H9 (cell line): ENCODE results near the gene THSD4. TPM values are rescaled to one million over a fixed set of nuclear protein-coding genes. Genes with fewer than 3 reads are reported as not detected.
A peak's percentile ranks its signal among the peaks of the same experiment; 100 is the strongest.

ENCODE experiments used
- DNase-seq: peaks from one replicate; pipeline ENCODE4 v3.0.0-alpha.2; 2017
- H2AFZ ChIP-seq: one replicate; pipeline ENCODE4 v1.6.1; 2013; ENCODE audit warnings: mild to moderate bottlenecking, low read length, control low read depth, moderate library complexity
- H2AK5ac ChIP-seq: 2 replicates; pipeline ENCODE4 v1.6.1; 2013; ENCODE audit warnings: low read length, control low read depth, mixed read lengths; ENCODE audit not compliant: insufficient read length
- H2BK120ac ChIP-seq: one replicate; pipeline ENCODE4 v1.6.1; 2013; ENCODE audit warnings: low read depth, mild to moderate bottlenecking, low read length, control low read depth, inconsistent platforms; ENCODE audit not compliant: poor library complexity, severe bottlenecking
- H2BK12ac ChIP-seq: 2 replicates; pipeline ENCODE4 v1.6.1; 2013; ENCODE audit warnings: low read length, control low read depth, mixed read lengths, low read depth; ENCODE audit not compliant: insufficient read length
- H2BK15ac ChIP-seq: 2 replicates; pipeline ENCODE4 v1.6.1; 2013; ENCODE audit warnings: low read depth, low read length, control low read depth
- H2BK20ac ChIP-seq: one replicate; pipeline ENCODE4 v1.6.1; 2013; ENCODE audit warnings: low read depth, mild to moderate bottlenecking, low read length, control low read depth, inconsistent platforms; ENCODE audit not compliant: poor library complexity, severe bottlenecking
- H2BK5ac ChIP-seq: 2 replicates; pipeline ENCODE4 v1.6.1; 2013; ENCODE audit warnings: low read length, control low read depth, mixed read lengths; ENCODE audit not compliant: insufficient read length
- H3K14ac ChIP-seq: 2 replicates; pipeline ENCODE4 v1.6.1; 2013; ENCODE audit warnings: low read length, control low read depth; ENCODE audit not compliant: insufficient read depth
- H3K18ac ChIP-seq: 2 replicates; pipeline ENCODE4 v1.6.1; 2013; ENCODE audit warnings: low read depth, mild to moderate bottlenecking, mixed read lengths, low read length, control low read depth; ENCODE audit not compliant: insufficient read length
- H3K23ac ChIP-seq: 2 replicates; pipeline ENCODE4 v1.6.1; 2013; ENCODE audit warnings: low read length, control low read depth, mixed read lengths, low read depth; ENCODE audit not compliant: insufficient read length
- H3K23me2 ChIP-seq: 2 replicates; pipeline ENCODE4 v1.6.1; 2013; ENCODE audit warnings: low read depth, mild to moderate bottlenecking, mixed read lengths, low read length, control low read depth; ENCODE audit not compliant: insufficient read length, poor library complexity, severe bottlenecking
- H3K27ac ChIP-seq: 2 replicates; pipeline ENCODE4 v1.5.1; 2013; ENCODE audit warnings: low read length, control low read depth, mixed read lengths, low read depth; ENCODE audit not compliant: insufficient read length
- H3K27me3 ChIP-seq: 2 replicates; pipeline ENCODE4 v1.6.1; 2013; ENCODE audit warnings: low read length, control low read depth, inconsistent platforms; ENCODE audit not compliant: insufficient read depth
- H3K4ac ChIP-seq: 2 replicates; pipeline ENCODE4 v1.6.1; 2013; ENCODE audit warnings: low read depth, mild to moderate bottlenecking, control low read depth, inconsistent platforms, low read length, moderate library complexity
- H3K4me1 ChIP-seq: 2 replicates; pipeline ENCODE4 v1.6.1; 2013; ENCODE audit warnings: low read length, control low read depth, inconsistent platforms; ENCODE audit not compliant: insufficient read depth
- H3K4me2 ChIP-seq: 2 replicates; pipeline ENCODE4 v1.6.1; 2013; ENCODE audit warnings: low read length, control low read depth, mixed read lengths; ENCODE audit not compliant: insufficient read length, insufficient read depth
- H3K56ac ChIP-seq: 2 replicates; pipeline ENCODE4 v1.6.1; 2013; ENCODE audit warnings: low read depth, mild to moderate bottlenecking, mixed read lengths, low read length, control low read depth; ENCODE audit not compliant: insufficient read length
- H3K79me1 ChIP-seq: 2 replicates; pipeline ENCODE4 v1.6.1; 2013; ENCODE audit warnings: low read depth, mild to moderate bottlenecking, moderate library complexity, low read length, control low read depth, inconsistent platforms; ENCODE audit not compliant: insufficient read depth, poor library complexity, severe bottlenecking
- H3K79me2 ChIP-seq: 2 replicates; pipeline ENCODE4 v1.6.1; 2013; ENCODE audit warnings: low read length, control low read depth, inconsistent platforms; ENCODE audit not compliant: insufficient read depth
- H3K9ac ChIP-seq: 2 replicates; pipeline ENCODE4 v1.6.1; 2013; ENCODE audit warnings: low read length, control low read depth, mixed read lengths; ENCODE audit not compliant: insufficient read length; ENCODE audit errors: extremely low read depth
- H3K9me3 ChIP-seq: one replicate; pipeline ENCODE4 v1.6.1; 2013; ENCODE audit warnings: low read depth, low read length, inconsistent platforms; ENCODE audit not compliant: control insufficient read depth
- H3T11ph ChIP-seq: one replicate; pipeline ENCODE4 v1.6.1; 2013; ENCODE audit warnings: mild to moderate bottlenecking, low read length, control low read depth, inconsistent platforms
- H4K20me1 ChIP-seq: one replicate; pipeline ENCODE4 v1.6.1; 2013; ENCODE audit not compliant: control insufficient read depth, insufficient read length, insufficient read depth
- H4K5ac ChIP-seq: 2 replicates; pipeline ENCODE4 v1.6.1; 2013; ENCODE audit warnings: low read depth, mild to moderate bottlenecking, mixed read lengths, low read length, control low read depth; ENCODE audit not compliant: insufficient read length
- H4K8ac ChIP-seq: replicated peaks from 2 replicates; pipeline ENCODE4 v1.6.1; 2013; ENCODE audit warnings: low read length, control low read depth, mixed read lengths, low read depth; ENCODE audit not compliant: insufficient read length
- H4K91ac ChIP-seq: 2 replicates; pipeline ENCODE4 v1.6.1; 2013; ENCODE audit warnings: low read depth, mild to moderate bottlenecking, moderate library complexity, mixed read lengths, low read length, control low read depth; ENCODE audit not compliant: insufficient read length
- H3K27ac Mint-ChIP-seq, 3 experiments: 2 replicates in 2 of 3; 3 replicates in 1 of 3; pipeline ENCODE4 v1.8.0; 2020 to 2021; ENCODE audit warnings: mixed read lengths in 3 of 3, mild to moderate bottlenecking in 1 of 3, moderate library complexity in 1 of 3
- H3K27me3 Mint-ChIP-seq: 2 replicates; pipeline ENCODE4 v1.8.0; 2021; ENCODE audit warnings: low read depth, mild to moderate bottlenecking, moderate library complexity, mixed read lengths
- H3K36me3 Mint-ChIP-seq, 3 experiments: 2 replicates in 2 of 3; 3 replicates in 1 of 3; pipeline ENCODE4 v1.8.0; 2020 to 2021; ENCODE audit warnings: low read depth in 3 of 3, mixed read lengths in 3 of 3; ENCODE audit not compliant: insufficient read depth in 1 of 3
- H3K4me1 Mint-ChIP-seq, 2 experiments: 2 replicates each; pipeline ENCODE4 v1.8.0; 2020; ENCODE audit warnings: mixed read lengths in 2 of 2
- H3K4me3 Mint-ChIP-seq, 2 experiments: 2 replicates in 1 of 2; 3 replicates in 1 of 2; pipeline ENCODE4 v1.8.0; 2020 to 2021; ENCODE audit warnings: mild to moderate bottlenecking in 2 of 2, mixed read lengths in 2 of 2, moderate library complexity in 1 of 2
- H3K9me3 Mint-ChIP-seq, 2 experiments: 2 replicates in 1 of 2; 3 replicates in 1 of 2; pipeline ENCODE4 v1.8.0; 2020; ENCODE audit warnings: mild to moderate bottlenecking in 2 of 2, mixed read lengths in 2 of 2, moderate library complexity in 1 of 2
- CTCF ChIP-seq: fragments of 200-600 bp; sonication (generic); conservative IDR thresholded peaks from 3 replicates; pipeline ENCODE4 v1.8.0; 2021; ENCODE audit warnings: antibody characterized with exemption, mild to moderate bottlenecking
- WGBS: extraction: QIAGEN DNeasy Blood & Tissue Kit; methylation state at CpG from one replicate; pipeline ENCODE4 v1.1.7; 2013; ENCODE audit warnings: missing lambda C conversion rate, low lambda C conversion rate, mixed read lengths; ENCODE audit not compliant: insufficient read length; ENCODE audit errors: extremely low coverage; 5-methylcytosine and 5-hydroxymethylcytosine counted together
- total RNA-seq: library from RNA; stranded (reverse); gene quantifications from 2 replicates; pipeline ENCODE4 v1.2.1, GENCODE V29; 2021

THSD4 gene
- total RNA-seq, 1 experiment from 2014 or later = 5.5 TPM

- H3K27ac ChIP-seq = no peak overlapping the region
Observed at GRCh38 chr15:71116942-71117341, 1.7 kb downstream of the THSD4 start.

More at GRCh38 chr15:71116942-71117341, 1.7 kb downstream of the THSD4 start:
- H3K79me1 ChIP-seq = no peaks in the 10 kb centered on the region
- no peak overlapping the region for H3T11ph ChIP-seq
- no peak overlapping the region for H2BK15ac ChIP-seq
- no CpG with 5 or more reads among the region's 3 CpGs for WGBS
- no peak overlapping the region for H3K4ac ChIP-seq
- no peaks in the 10 kb centered on the region for H3K36me3 Mint-ChIP-seq
- H3K18ac ChIP-seq = no peak overlapping the region
- no peak overlapping the region for H3K14ac ChIP-seq
- no peak for DNase-seq
- H3K23me2 ChIP-seq = peaks cover 13% of the 10 kb centered on the region
- peaks cover 55 to 62% of the 10 kb centered on the region in 2 experiments for H3K4me1 Mint-ChIP-seq
- H3K4me1 ChIP-seq = peaks cover 7% of the 10 kb centered on the region; the same call in 1 of the 2 replicates
- peaks cover 6% of the 10 kb centered on the region; the same call in 1 of the 2 replicates for H3K27me3 ChIP-seq
- H4K5ac ChIP-seq = no peak overlapping the region
- no peak overlapping the region for H3K4me2 ChIP-seq
- peak overlapping the region; percentile 83; a peak in 3 of 5 replicates for H3K4me3 Mint-ChIP-seq
- H2AFZ ChIP-seq = no peak overlapping the region
- no peak overlapping the region for H3K27ac Mint-ChIP-seq
- no peak overlapping the region for H4K8ac ChIP-seq
- no peak overlapping the region for H3K9ac ChIP-seq
- H3K79me2 ChIP-seq = no peaks in the 10 kb centered on the region
- H2BK5ac ChIP-seq = no peak overlapping the region
- H3K9me3 Mint-ChIP-seq = no peaks in the 10 kb centered on the region
- peaks cover 35% of the 10 kb centered on the region for H3K27me3 Mint-ChIP-seq
- no peaks in the 10 kb centered on the region for H4K20me1 ChIP-seq
- no peak overlapping the region for H2BK20ac ChIP-seq
- no peak overlapping the region for H4K91ac ChIP-seq
- H3K9me3 ChIP-seq = no peaks in the 10 kb centered on the region
- TF ChIP-seq CTCF = no peak
- no peak overlapping the region for H3K56ac ChIP-seq
- no peak overlapping the region for H2AK5ac ChIP-seq
- H2BK120ac ChIP-seq = no peak overlapping the region
- H2BK12ac ChIP-seq = no peak overlapping the region
- no peak overlapping the region for H3K23ac ChIP-seq
